SK-N-SH (cell line): ENCODE measurements around the gene LMAN2. TPM values are rescaled to one million over a fixed set of nuclear protein-coding genes. Genes with fewer than 3 reads are reported as not detected.

Experiments used
- CTCF ChIA-PET: fragments of 300-600, 350-600 bp; formaldehyde crosslinking; extraction: SDS; loops from one replicate; lab custom pipeline; 2021; lab: Yijun Ruan, JAX
- POLR2A ChIA-PET: fragments of 350-600 bp; sonication (Branson Sonifier 250); formaldehyde crosslinking; extraction: SDS; loops from one replicate; lab custom pipeline; 2020; ENCODE audit warnings: antibody characterized with exemption, inconsistent platforms; lab: Yijun Ruan, JAX
- DNase-seq: peaks from one replicate; pipeline ENCODE4 v3.0.0; 2012
- H2AFZ ChIP-seq: fragments of 200-600 bp; sonication (generic); 2 replicates; pipeline ENCODE4 v1.8.1; 2016; ENCODE audit warnings: antibody characterized with exemption, mild to moderate bottlenecking, low read depth
- H3F3A ChIP-seq: fragments of 200-600 bp; sonication (generic); replicated peaks from 2 replicates; pipeline ENCODE3; 2016; ENCODE audit warnings: antibody characterized with exemption, mild to moderate bottlenecking; ENCODE audit not compliant: insufficient read depth
- H3K27ac ChIP-seq, 2 experiments: fragments of 200-500 bp in 1 of 2; fragments of 200-600 bp in 1 of 2; sonication (Bioruptor generic) in 1 of 2; sonication (generic), shearing (Covaris generic) in 1 of 2; 2 replicates each; pipeline versions ENCODE4 v1.5.1 to v1.6.1; 2014 to 2016; ENCODE audit warnings: low read depth in 2 of 2, inconsistent platforms in 1 of 2, low read length in 1 of 2, mild to moderate bottlenecking in 1 of 2, mixed read lengths in 1 of 2
- H3K27me3 ChIP-seq: fragments of 200-600 bp; sonication (generic), shearing (Covaris generic); 2 replicates; pipeline ENCODE4 v1.6.1; 2016; ENCODE audit warnings: mixed run types; ENCODE audit not compliant: insufficient read depth
- H3K36me3 ChIP-seq, 2 experiments: fragments of 200-500 bp in 1 of 2; fragments of 200-600 bp in 1 of 2; sonication (Bioruptor generic) in 1 of 2; sonication (generic) in 1 of 2; replicated peaks in 1 of 2; 2 replicates each; pipeline versions ENCODE3 to v1.5.1; 2014 to 2016; ENCODE audit warnings: low read length in 1 of 2, mild to moderate bottlenecking in 1 of 2; ENCODE audit not compliant: insufficient read depth in 2 of 2, control insufficient read depth in 1 of 2
- H3K4me1 ChIP-seq, 2 experiments: fragments of 200-500 bp in 1 of 2; fragments of 200-600 bp in 1 of 2; sonication (Bioruptor generic) in 1 of 2; sonication (generic), shearing (Covaris generic) in 1 of 2; 2 replicates each; pipeline versions ENCODE4 v1.5.1 to v1.6.1; 2014 to 2016; ENCODE audit warnings: low read depth in 1 of 2, low read length in 1 of 2, mixed run types in 1 of 2; ENCODE audit not compliant: insufficient read depth in 2 of 2, control insufficient read depth in 1 of 2
- H3K4me2 ChIP-seq: fragments of 200-600 bp; sonication (generic), shearing (Covaris generic); 2 replicates; pipeline ENCODE4 v1.6.1; 2017; ENCODE audit warnings: mixed run types
- H3K4me3 ChIP-seq, 2 experiments: fragments of 200-500 bp in 1 of 2; fragments of 200-600 bp in 1 of 2; sonication (Bioruptor generic) in 1 of 2; sonication (generic), shearing (Covaris generic) in 1 of 2; 2 replicates each; pipeline versions ENCODE4 v1.5.1 to v1.8.1; 2014 to 2016; ENCODE audit warnings: low read depth in 2 of 2, inconsistent platforms in 1 of 2, low read length in 1 of 2, mild to moderate bottlenecking in 1 of 2, mixed read lengths in 1 of 2, moderate library complexity in 1 of 2
- H3K79me2 ChIP-seq: fragments of 200-600 bp; sonication (generic); 2 replicates; pipeline ENCODE4 v1.8.1; 2017; ENCODE audit warnings: mild to moderate bottlenecking; ENCODE audit not compliant: insufficient read depth
- H3K9ac ChIP-seq: fragments of 200-600 bp; sonication (generic); 2 replicates; pipeline ENCODE4 v1.6.1; 2017; ENCODE audit warnings: mixed run types
- H3K9me2 ChIP-seq: fragments of 200-600 bp; sonication (generic); 2 replicates; pipeline ENCODE4 v1.6.1; 2017; ENCODE audit warnings: mixed run types
- H3K9me3 ChIP-seq: fragments of 200-600 bp; sonication (generic); 2 replicates; pipeline ENCODE4 v1.6.1; 2017; ENCODE audit warnings: mixed run types, mild to moderate bottlenecking, moderate library complexity
- H4K20me1 ChIP-seq: fragments of 200-600 bp; sonication (generic); 2 replicates; pipeline ENCODE4 v1.6.1; 2017; ENCODE audit warnings: mild to moderate bottlenecking, mixed run types; ENCODE audit not compliant: insufficient read depth
- CHD2 ChIP-seq: fragments of 150-350 bp; IDR thresholded peaks from 2 replicates; pipeline ENCODE4 v1.6.1; 2018; ENCODE audit warnings: low read length; ENCODE audit not compliant: partially characterized antibody
- CTCF ChIP-seq: fragments of 200-600 bp; sonication (generic); IDR thresholded peaks from 2 replicates; pipeline ENCODE4 v1.6.1; 2017; ENCODE audit warnings: antibody characterized with exemption, mild to moderate bottlenecking, moderate library complexity
- EP300 ChIP-seq, 2 experiments: IDR thresholded peaks; 2 replicates each; pipeline versions ENCODE4 v1.4.0 to v1.6.1; 2012; ENCODE audit warnings: borderline replicate concordance in 1 of 2, low read depth in 1 of 2, low read length in 1 of 2
- EZH2phosphoT487 ChIP-seq: fragments of 200-600 bp; sonication (generic); IDR thresholded peaks from 2 replicates; pipeline ENCODE4 v1.6.1; 2017; ENCODE audit warnings: low read depth, mixed run types, mild to moderate bottlenecking, antibody characterized with exemption, moderate library complexity, borderline replicate concordance
- FOXJ3 ChIP-seq: sonication (generic); formaldehyde crosslinking; IDR thresholded peaks from 2 replicates; pipeline ENCODE4 v1.5.1; 2020; ENCODE audit warnings: mild to moderate bottlenecking, missing genetic modification reagents
- FOXM1 ChIP-seq: IDR thresholded peaks from 2 replicates; pipeline ENCODE4 v1.4.0; 2012; ENCODE audit warnings: low read depth, mild to moderate bottlenecking
- JUND ChIP-seq: IDR thresholded peaks from 2 replicates; pipeline ENCODE4 v1.4.0; 2012
- MXI1 ChIP-seq: IDR thresholded peaks from 2 replicates; pipeline ENCODE4 v1.6.1; 2012; ENCODE audit warnings: mild to moderate bottlenecking, low read depth, low read length, improper control_type of control experiment
- NRF1 ChIP-seq: IDR thresholded peaks from 2 replicates; pipeline ENCODE4 v1.6.1; 2012; ENCODE audit warnings: low read depth, mild to moderate bottlenecking, low read length
- PBX3 ChIP-seq: IDR thresholded peaks from 2 replicates; pipeline ENCODE4; 2012
- POLR2AphosphoS5 ChIP-seq: IDR thresholded peaks from 2 replicates; pipeline ENCODE4 v1.6.1; 2012; ENCODE audit warnings: low read depth, low read length
- RFX5 ChIP-seq: IDR thresholded peaks from 2 replicates; pipeline ENCODE4 v1.6.1; 2012; ENCODE audit warnings: mild to moderate bottlenecking, improper control_type of control experiment, low read length
- SIN3A ChIP-seq: IDR thresholded peaks from 2 replicates; pipeline ENCODE4 v1.6.1; 2012; ENCODE audit warnings: low read depth, mild to moderate bottlenecking, low read length, moderate library complexity, borderline replicate concordance
- SMC3 ChIP-seq: IDR thresholded peaks from 2 replicates; pipeline ENCODE4 v1.6.1; 2012; ENCODE audit warnings: low read depth, low read length, improper control_type of control experiment
- TAF1 ChIP-seq: IDR thresholded peaks from 2 replicates; pipeline ENCODE4 v1.6.1; 2012; ENCODE audit warnings: low read depth, mild to moderate bottlenecking, low read length, moderate library complexity, borderline replicate concordance
- TCF12 ChIP-seq: IDR thresholded peaks from 2 replicates; pipeline ENCODE4 v1.4.0; 2012
- TEAD4 ChIP-seq: IDR thresholded peaks from 2 replicates; pipeline ENCODE4 v1.4.0; 2012; ENCODE audit warnings: mild to moderate bottlenecking, borderline replicate concordance; ENCODE audit not compliant: insufficient read depth
- ZBTB33 ChIP-seq: IDR thresholded peaks from 2 replicates; pipeline ENCODE4 v1.4.0; 2012; ENCODE audit warnings: low read depth, borderline replicate concordance
- WGBS: methylation state at CpG from one replicate; pipeline ENCODE4 v1.1.6; 2017; ENCODE audit warnings: low lambda C conversion rate; 5-methylcytosine and 5-hydroxymethylcytosine counted together
- polyA plus RNA-seq, 3 experiments: library from polyadenylated mRNA; depleted of rRNA; stranded (reverse); fragments of >200 nt; gene quantifications; 2 replicates each; pipeline ENCODE4 v1.2.3, GENCODE V29; 2012
- TF ChIP-seq, protein P1 (sequence below): IDR thresholded peaks from 2 replicates; pipeline ENCODE4 v1.4.0; 2012; ENCODE audit warnings: low read depth

Gene LMAN2
- polyA plus RNA-seq, 1 of the 3 experiments (the other 2 are of a cell fraction) = 500 TPM

DNA sequence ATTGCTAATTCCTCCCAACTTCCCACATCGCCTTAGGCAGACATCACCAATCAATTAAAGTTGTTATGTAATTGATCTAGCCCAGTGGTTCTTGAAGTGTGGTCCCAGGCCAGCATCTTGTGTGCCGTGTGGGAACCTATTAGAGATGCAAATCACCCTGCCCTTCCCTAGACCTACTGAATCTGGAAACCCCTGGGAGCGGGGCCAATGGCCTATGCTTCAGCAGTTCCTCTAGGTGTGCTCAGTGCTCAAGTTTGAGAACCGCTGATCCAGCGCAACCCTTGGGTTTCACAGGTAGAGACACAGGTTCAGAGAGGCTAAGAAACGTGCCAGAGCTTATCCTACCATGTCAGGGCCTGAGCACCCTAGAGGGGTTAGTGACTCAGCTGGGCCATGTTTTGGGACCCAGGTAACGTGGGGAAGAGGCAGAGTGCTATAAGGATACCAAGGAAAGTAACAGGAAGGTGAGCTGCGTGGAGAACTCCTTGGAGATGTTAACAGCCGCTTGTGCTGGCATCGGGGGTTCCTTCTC is 37.1 kb upstream of the LMAN2 start:
- WGBS = 81% methylated on average over 10 of the region's 10 CpGs
- no peak for TF ChIP-seq SMC3
- no peak for TF ChIP-seq TCF12
- TF ChIP-seq JUND = no peak
- no peak for TF ChIP-seq FOXM1
- TF ChIP-seq EP300 (IDR thresholded peaks at IDR 0.05; ENCODE audit: borderline replicate concordance in 1 of 2, low read depth in 1 of 2, low read length in 1 of 2) = no peak
- no peak for TF ChIP-seq PBX3
- TF ChIP-seq NRF1 = no peak
- TF ChIP-seq MXI1 = no peak
- no peak for TF ChIP-seq CHD2
- TF ChIP-seq RFX5 = no peak
- no peak for TF ChIP-seq POLR2AphosphoS5
- TF ChIP-seq TAF1 = no peak
- TF ChIP-seq, protein P1, sequence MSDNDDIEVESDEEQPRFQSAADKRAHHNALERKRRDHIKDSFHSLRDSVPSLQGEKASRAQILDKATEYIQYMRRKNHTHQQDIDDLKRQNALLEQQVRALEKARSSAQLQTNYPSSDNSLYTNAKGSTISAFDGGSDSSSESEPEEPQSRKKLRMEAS = no peak
- TF ChIP-seq EZH2phosphoT487 = no peak
- no peak for TF ChIP-seq CTCF
- TF ChIP-seq FOXJ3 = no peak
- TF ChIP-seq ZBTB33 = no peak
- no peak for TF ChIP-seq SIN3A
- TF ChIP-seq TEAD4 = no peak
- no peaks in the 10 kb centered on the region for H3K36me3 ChIP-seq
- DNase-seq = no peak
- no peaks in the 10 kb centered on the region for H4K20me1 ChIP-seq
- no peak overlapping the region for H2AFZ ChIP-seq
- H3K79me2 ChIP-seq = no peaks in the 10 kb centered on the region
- H3F3A ChIP-seq = peaks cover 5% of the 10 kb centered on the region
- no peak overlapping the region for H3K4me2 ChIP-seq
- H3K27ac ChIP-seq = no peak overlapping the region
- no peak overlapping the region for H3K4me3 ChIP-seq
- CTCF ChIA-PET = interaction anchor here (1.0 to 14.2 kb wide), 13 partner anchors 10 to 114 kb away, joined by 3 to 318 read pairs (median 12); partner anchors contain the start of genes LMAN2, MXD3 and PRR7
- no peak overlapping the region for H3K9ac ChIP-seq
- H3K9me2 ChIP-seq = no peaks in the 10 kb centered on the region
- H3K27me3 ChIP-seq = no peaks in the 10 kb centered on the region
- POLR2A ChIA-PET = interaction anchor here (3.6 kb wide), 1 partner anchor 65 kb away, joined by 22 read pairs; no protein-coding TSS in a partner anchor
- peaks cover 0 to 3% of the 10 kb centered on the region in 2 experiments; a peak in 1 of 4 replicates for H3K4me1 ChIP-seq
- H3K9me3 ChIP-seq = no peaks in the 10 kb centered on the region
